Naive thymus-derived CD4-positive, alpha-beta T cell (primary cell): ENCODE data around the gene TMEM35B. TPM values are rescaled to one million over a fixed set of nuclear protein-coding genes. Genes with fewer than 3 reads are reported as not detected.
"Not testable (repeated sequence)": the region's sequence is repeated elsewhere in the genome, so short reads cannot be mapped to it uniquely, and the experiment has no call there.

ENCODE experiments used
- ATAC-seq: fragments of 150-1000 bp; cut with Tn5 transposase; 2 replicates; pipeline ENCODE4 v1.10.0; 2021; ENCODE audit warnings: mild to moderate bottlenecking, moderate library complexity
- CTCF ChIA-PET: fragments of 350-600 bp; sonication (Branson Sonifier 250); formaldehyde crosslinking; loops from one replicate; lab custom pipeline; 2021; ENCODE audit warnings: antibody characterized with exemption; lab: Charles Lee
- POLR2A ChIA-PET: fragments of 350-600 bp; sonication (Branson Sonifier 250); formaldehyde crosslinking; loops from one replicate; lab custom pipeline; 2021; ENCODE audit warnings: antibody characterized with exemption, inconsistent platforms; lab: Charles Lee
- DNase-seq, 9 donors: peaks; one replicate each; pipeline versions ENCODE4 v3.0.0 to v3.0.0-alpha.2; 2020 to 2022; ENCODE audit warnings: mixed read lengths in 1 of 9
- H3K27ac ChIP-seq: one replicate; pipeline ENCODE4 v1.7.0; 2013; ENCODE audit warnings: mild to moderate bottlenecking, low read depth, low read length, moderate library complexity
- H3K27me3 ChIP-seq, 2 donors: one replicate each; pipeline ENCODE4 v1.7.0; 2013; ENCODE audit warnings: low read length in 2 of 2, mild to moderate bottlenecking in 2 of 2, moderate library complexity in 2 of 2; ENCODE audit not compliant: control insufficient read depth in 2 of 2, insufficient read depth in 2 of 2
- H3K36me3 ChIP-seq, 3 experiments: 1 replicate in 2 of 3; 2 replicates in 1 of 3; pipeline ENCODE4 v1.7.0; 2013; ENCODE audit warnings: low read length in 3 of 3, mild to moderate bottlenecking in 3 of 3, moderate library complexity in 1 of 3; ENCODE audit not compliant: insufficient read depth in 3 of 3, control insufficient read depth in 2 of 3
- H3K4me1 ChIP-seq, 2 donors: one replicate each; pipeline ENCODE4 v1.7.0; 2013; ENCODE audit warnings: low read length in 2 of 2, mild to moderate bottlenecking in 2 of 2, moderate library complexity in 1 of 2; ENCODE audit not compliant: control insufficient read depth in 2 of 2, insufficient read depth in 2 of 2
- H3K4me3 ChIP-seq: 2 replicates; pipeline ENCODE4 v1.7.0; 2013; ENCODE audit warnings: mild to moderate bottlenecking, low read length
- H3K9me3 ChIP-seq, 3 experiments: 1 replicate in 2 of 3; 2 replicates in 1 of 3; pipeline ENCODE4 v1.7.0; 2013; ENCODE audit warnings: low read length in 3 of 3; ENCODE audit not compliant: control insufficient read depth in 2 of 3
- H3K27ac Mint-ChIP-seq, 9 donors: one replicate each; pipeline ENCODE4 v1.8.0; 2020 to 2022; ENCODE audit warnings: mixed read lengths in 9 of 9, mild to moderate bottlenecking in 8 of 9, moderate library complexity in 5 of 9, inconsistent platforms in 2 of 9
- H3K27me3 Mint-ChIP-seq, 5 donors: one replicate each; pipeline ENCODE4 v1.8.0; 2021 to 2022; ENCODE audit warnings: mixed read lengths in 5 of 5, mild to moderate bottlenecking in 1 of 5
- H3K36me3 Mint-ChIP-seq, 5 donors: one replicate each; pipeline ENCODE4 v1.8.0; 2020 to 2022; ENCODE audit warnings: mixed read lengths in 5 of 5, mild to moderate bottlenecking in 3 of 5, inconsistent platforms in 1 of 5
- H3K4me1 Mint-ChIP-seq, 7 donors: one replicate each; pipeline ENCODE4 v1.8.0; 2020 to 2022; ENCODE audit warnings: mixed read lengths in 7 of 7, mild to moderate bottlenecking in 3 of 7, inconsistent platforms in 1 of 7
- H3K4me3 Mint-ChIP-seq, 10 donors: one replicate each; pipeline ENCODE4 v1.8.0; 2020 to 2022; ENCODE audit warnings: mild to moderate bottlenecking in 10 of 10, mixed read lengths in 10 of 10, moderate library complexity in 6 of 10, inconsistent platforms in 2 of 10
- H3K9me3 Mint-ChIP-seq, 11 donors: one replicate each; pipeline ENCODE4 v1.8.0; 2020 to 2022; ENCODE audit warnings: mixed read lengths in 11 of 11, mild to moderate bottlenecking in 4 of 11, inconsistent platforms in 1 of 11, moderate library complexity in 1 of 11
- intact Hi-C, 2 donors: fragments of 100-400 bp; cut with micrococcal nuclease; formaldehyde crosslinking; loops; one replicate each; pipeline ENCODE4 v1.15.1; 2023
- polyA plus RNA-seq, 2 donors: library from polyadenylated mRNA; unstranded; fragments of 300-500 nt; fragmentation: Illumina TruSeq; gene quantifications; one replicate each; pipeline ENCODE4 v1.2.3, GENCODE V29; 2021
- total RNA-seq, 6 experiments: library from RNA in 5 of 6; stranded (reverse) in 5 of 6; gene quantifications; 1 replicate in 5 of 6; 2 replicates in 1 of 6; pipeline ENCODE4 v1.2.3 and lab custom pipeline; 2021 to 2026

Gene TMEM35B
- total and polyA plus RNA-seq, 7 experiments from 2014 or later, result 5.4 to 166 (median 33.7) TPM

DNA sequence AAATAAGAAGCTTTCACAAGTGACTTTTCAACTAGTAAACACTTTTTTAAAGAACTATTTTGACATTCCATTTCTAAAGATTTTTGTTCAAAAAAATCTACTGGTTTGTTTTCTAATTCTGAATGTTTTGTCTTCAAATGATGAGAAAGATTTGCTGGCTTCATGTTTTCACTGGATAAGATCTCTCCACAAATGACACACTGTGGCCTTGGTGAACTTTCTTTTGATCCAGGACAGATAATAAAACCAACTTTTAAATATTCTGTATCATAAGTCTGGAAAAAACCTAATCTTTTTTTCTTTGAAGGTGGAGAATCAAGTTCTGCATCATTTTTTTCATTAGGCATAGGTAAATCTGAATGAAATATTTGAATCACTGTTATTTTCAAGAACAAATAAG, 3.4 kb upstream of the TMEM35B start:
- CTCF ChIA-PET, result no interaction called here

DNA sequence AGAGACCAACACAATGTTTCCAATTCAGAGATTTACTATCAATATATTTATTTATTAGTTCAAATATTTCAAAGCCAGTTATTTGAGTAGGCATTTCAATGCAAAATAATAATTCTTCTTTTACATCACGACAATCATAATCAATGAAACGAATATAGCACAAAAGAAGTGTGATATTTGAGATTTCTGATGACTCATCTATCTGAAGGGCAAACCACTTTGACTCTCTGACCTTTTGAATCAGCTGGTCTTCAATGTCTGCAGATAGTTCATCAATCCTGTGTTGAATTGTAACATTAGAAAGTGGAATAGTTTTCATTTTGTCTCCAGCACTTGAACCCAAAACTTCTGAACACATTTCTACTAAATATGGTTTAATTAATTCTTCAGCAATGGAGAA, 3.0 kb upstream of the TMEM35B start:
- H3K27ac Mint-ChIP-seq, result peak overlapping the region in 1 of 9 donors; percentile 56
- H3K9me3 Mint-ChIP-seq, result no peaks in the 10 kb centered on the region
- Histone ChIP-seq H3K27ac (no peak overlapping the region), H3K4me1 (peaks cover 16 to 18% of the 10 kb centered on the region in 2 donors), H3K9me3 (no peaks in the 10 kb centered on the region), H3K4me3 (no peak overlapping the region), H3K36me3 (peaks cover 0 to 4% (median 0%) of the 10 kb centered on the region in 3 experiments), H3K27me3 (no peaks in the 10 kb centered on the region)
- no peak for ATAC-seq
- CTCF ChIA-PET, result no interaction called here
- peaks cover 10 to 30% (median 27%) of the 10 kb centered on the region in 7 donors for H3K4me1 Mint-ChIP-seq
- peaks cover 0 to 10% (median 4%) of the 10 kb centered on the region in 5 donors for H3K36me3 Mint-ChIP-seq
- intact Hi-C loops, result loop anchor here in 1 of 2 donors (5.0 to 10.0 kb wide), 2 partner anchors 87 to 201 kb away; partner anchors contain the start of gene ZMYM1
- H3K27me3 Mint-ChIP-seq, result no peaks in the 10 kb centered on the region
- POLR2A ChIA-PET, result no interaction called here
- H3K4me3 Mint-ChIP-seq, result no peak overlapping the region
- DNase-seq, result no peak

More for the DNA sequence above, 3.4 kb upstream of the TMEM35B start:
- POLR2A ChIA-PET, result interaction anchor here (0.9 kb wide), 1 partner anchor 90 kb away, joined by 3 read pairs; the partner anchor contains the start of gene ZMYM1
- Mint-ChIP-seq H3K4me3 (no peak overlapping the region), H3K27me3 (no peaks in the 10 kb centered on the region), H3K27ac (peak overlapping the region in 1 of 9 donors; percentile 43), H3K9me3 (no peaks in the 10 kb centered on the region), H3K4me1 (peaks cover 8 to 26% (median 24%) of the 10 kb centered on the region in 7 donors), H3K36me3 (peaks cover 0 to 9% (median 4%) of the 10 kb centered on the region in 5 donors)
- no peak overlapping the region for H3K27ac ChIP-seq
- intact Hi-C loops, result loop anchor here in 1 of 2 donors (5.0 to 10.0 kb wide), 2 partner anchors 86 to 201 kb away; partner anchors contain the start of gene ZMYM1
- H3K9me3 ChIP-seq, result no peaks in the 10 kb centered on the region
- DNase-seq (no peak), ATAC-seq (no peak)
- H3K4me3 ChIP-seq, result no peak overlapping the region
- H3K36me3 ChIP-seq, result peaks cover 0 to 4% (median 0%) of the 10 kb centered on the region in 3 experiments
- H3K4me1 ChIP-seq, result peaks cover 14 to 16% of the 10 kb centered on the region in 2 donors
- no peaks in the 10 kb centered on the region for H3K27me3 ChIP-seq

DNA sequence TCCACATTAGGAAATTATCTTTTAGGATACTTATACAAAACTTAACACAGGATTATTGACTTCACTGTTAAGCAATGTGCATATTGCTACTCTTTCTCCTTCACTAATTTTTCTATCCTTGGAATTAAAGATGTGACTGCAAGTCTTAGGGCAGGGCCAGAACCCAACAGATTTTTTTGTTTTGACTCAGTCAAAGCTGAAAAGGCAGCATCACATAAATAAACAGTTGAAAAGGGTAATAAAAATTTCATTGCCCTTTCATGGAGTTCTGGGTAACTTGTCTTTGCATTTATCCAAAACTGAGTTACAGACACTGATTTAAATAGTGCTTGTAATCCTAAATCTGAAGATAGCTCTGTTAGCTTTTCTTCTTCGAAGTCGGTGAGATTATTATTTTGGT, 1.9 kb upstream of the TMEM35B start:
- H3K27ac ChIP-seq, result no peak overlapping the region
- CTCF ChIA-PET, result no interaction called here

DNA sequence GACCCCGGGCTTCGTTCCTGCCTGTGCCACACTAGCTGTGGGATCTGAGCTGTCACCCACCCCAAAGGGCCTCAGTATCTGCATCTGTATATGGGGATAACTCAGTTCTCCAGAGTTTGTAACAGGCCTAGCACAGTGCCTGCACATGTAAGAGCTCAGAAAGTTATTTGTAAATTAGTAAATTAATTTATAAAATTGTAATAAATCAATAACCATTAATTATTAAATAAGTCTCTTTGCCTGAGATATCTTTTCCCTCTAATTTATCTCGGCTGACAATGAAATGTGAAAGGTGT, 410 bp upstream of the TMEM35B start:
- not testable (repeated sequence) for ATAC-seq

More for the DNA sequence above, 1.9 kb upstream of the TMEM35B start:
- Histone ChIP-seq H3K9me3 (no peaks in the 10 kb centered on the region), H3K36me3 (peaks cover 0 to 3% (median 0%) of the 10 kb centered on the region in 3 experiments), H3K27me3 (no peaks in the 10 kb centered on the region), H3K4me3 (no peak overlapping the region), H3K4me1 (peaks cover 16 to 18% of the 10 kb centered on the region in 2 donors)
- H3K4me3 Mint-ChIP-seq, result no peak overlapping the region
- H3K27me3 Mint-ChIP-seq, result no peaks in the 10 kb centered on the region
- intact Hi-C loops, result loop anchor here in 1 of 2 donors (5.0 to 10.0 kb wide), 2 partner anchors 88 to 200 kb away; partner anchors contain the start of gene ZMYM1
- no peaks in the 10 kb centered on the region for H3K9me3 Mint-ChIP-seq
- H3K4me1 Mint-ChIP-seq, result peaks cover 10 to 40% (median 35%) of the 10 kb centered on the region in 7 donors
- peaks cover 0 to 11% (median 5%) of the 10 kb centered on the region in 5 donors for H3K36me3 Mint-ChIP-seq
- ATAC-seq, result no peak
- POLR2A ChIA-PET, result interaction anchor here (0.8 to 2.9 kb wide), 2 partner anchors 43 to 127 kb away, joined by 4 to 22 read pairs; partner anchors contain the start of genes SMIM12 and ZMYM6
- peak overlapping the region in 2 of 9 donors; percentile 42 to 52 for H3K27ac Mint-ChIP-seq
- no peak for DNase-seq

DNA sequence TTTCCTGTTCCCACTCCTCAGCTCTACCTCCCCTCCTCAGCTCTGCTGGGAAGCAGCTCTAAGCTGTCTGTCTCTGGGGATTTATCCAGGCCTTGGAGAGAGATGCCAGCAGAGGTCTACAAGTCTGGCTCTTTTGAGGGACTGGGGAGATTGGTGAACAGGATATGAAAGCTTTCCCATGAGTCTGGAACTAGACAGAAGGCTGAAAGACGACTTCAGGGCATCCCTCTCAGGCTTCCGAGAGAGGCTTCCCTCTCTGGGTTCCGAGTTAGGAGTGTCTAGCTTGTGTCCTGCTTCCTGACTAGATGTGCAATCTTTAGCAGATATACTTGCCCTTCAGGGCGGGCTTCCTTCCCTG, 733 bp downstream of the TMEM35B start:
- ChIA-PET CTCF (interaction anchor here (0.6 to 1.2 kb wide), 2 partner anchors 46 to 312 kb away, joined by 3 to 4 read pairs; no protein-coding TSS in a partner anchor), POLR2A (interaction anchor here (0.6 to 2.9 kb wide), 14 partner anchors 8 to 1480 kb away, joined by 3 to 22 read pairs (median 6); partner anchors contain the start of genes MRPS15, SFPQ, SMIM12 and ZMYM1)
- ATAC-seq (no peak), DNase-seq (peak in 4 of 9 donors; percentile 10 to 16 (median 13))
- Histone ChIP-seq H3K9me3 (no peaks in the 10 kb centered on the region), H3K4me1 (peaks cover 16 to 18% of the 10 kb centered on the region in 2 donors), H3K4me3 (peak overlapping the region; percentile 96), H3K27me3 (no peaks in the 10 kb centered on the region), H3K27ac (peak overlapping the region; percentile 94), H3K36me3 (peaks cover 0 to 16% (median 0%) of the 10 kb centered on the region in 3 experiments)
- H3K36me3 Mint-ChIP-seq, result peaks cover 0 to 16% (median 11%) of the 10 kb centered on the region in 5 donors
- no peaks in the 10 kb centered on the region for H3K9me3 Mint-ChIP-seq
- H3K27ac Mint-ChIP-seq, result peak overlapping the region; percentile 89 to 99 (median 97)
- no peaks in the 10 kb centered on the region for H3K27me3 Mint-ChIP-seq
- intact Hi-C loops, result loop anchor here (2.0 to 10.0 kb wide), 2 partner anchors 90 to 132 kb away; partner anchors contain the start of gene ZMYM1 (in 1 of the 2)
- peak overlapping the region; percentile 95 to 100 (median 98) for H3K4me3 Mint-ChIP-seq
- H3K4me1 Mint-ChIP-seq, result peaks cover 12 to 49% (median 40%) of the 10 kb centered on the region in 7 donors

More for the DNA sequence above, 410 bp upstream of the TMEM35B start:
- Histone ChIP-seq H3K4me3 (peak overlapping the region; percentile 96), H3K27ac (peak overlapping the region; percentile 94), H3K4me1 (peaks cover 16 to 18% of the 10 kb centered on the region in 2 donors), H3K36me3 (peaks cover 0 to 14% (median 0%) of the 10 kb centered on the region in 3 experiments)
- Mint-ChIP-seq H3K27ac (peak overlapping the region; percentile 92 to 98 (median 95)), H3K4me1 (peaks cover 12 to 47% (median 40%) of the 10 kb centered on the region in 7 donors), H3K4me3 (peak overlapping the region; percentile 89 to 100 (median 97)), H3K36me3 (peaks cover 0 to 16% (median 11%) of the 10 kb centered on the region in 5 donors)
- not testable (repeated sequence) for H3K27me3 ChIP-seq, H3K9me3 ChIP-seq, DNase-seq, H3K27me3 Mint-ChIP-seq, H3K9me3 Mint-ChIP-seq
- intact Hi-C loops, result loop anchor here (1.0 to 10.0 kb wide), 6 partner anchors 46 to 208 kb away; partner anchors contain the start of genes ZMYM6 (in 2 of the 2), SFPQ (in 1 of the 2) and ZMYM1 (in 1 of the 2)
- POLR2A ChIA-PET, result interaction anchor here (0.6 to 2.9 kb wide), 15 partner anchors 9 to 1478 kb away, joined by 3 to 22 read pairs (median 6); partner anchors contain the start of genes MRPS15, SFPQ, SMIM12 and ZMYM1
- CTCF ChIA-PET, result interaction anchor here (1.2 kb wide), 2 partner anchors 45 to 216 kb away, joined by 3 read pairs; no protein-coding TSS in a partner anchor

DNA sequence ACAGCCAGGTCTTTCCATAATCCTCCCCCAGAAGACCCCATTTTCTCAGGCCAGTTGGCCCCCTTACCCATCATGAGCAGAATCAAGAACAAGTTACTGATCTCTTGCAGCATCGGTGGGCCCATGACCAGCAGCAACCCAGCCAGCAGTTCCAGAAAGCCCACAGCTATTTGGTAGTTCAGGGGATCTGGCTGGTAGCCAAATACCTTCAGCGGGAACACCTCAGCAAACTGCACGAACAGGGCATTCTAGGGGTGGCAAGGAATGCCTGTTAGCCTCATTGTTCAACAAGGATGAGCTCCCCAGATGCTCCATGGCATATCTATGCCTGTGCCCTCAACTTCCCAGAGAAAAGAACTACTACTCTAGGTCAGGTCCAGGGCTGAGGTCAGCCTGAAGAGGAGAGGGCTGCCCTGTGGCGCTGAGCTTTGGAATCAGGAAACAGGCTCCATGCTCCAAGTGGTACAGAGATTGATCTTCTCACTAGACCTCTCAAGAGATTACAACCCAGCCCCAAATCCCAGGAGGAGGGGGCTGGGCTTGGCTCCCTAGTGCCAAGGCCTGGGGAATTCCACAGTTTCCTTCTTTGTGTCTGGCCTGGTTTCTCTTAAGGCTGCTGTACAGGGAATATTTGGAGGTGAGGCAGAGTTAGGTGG, 1.3 kb downstream of the TMEM35B start:
- Histone ChIP-seq H3K4me1 (peaks cover 16 to 18% of the 10 kb centered on the region in 2 donors), H3K27me3 (no peaks in the 10 kb centered on the region), H3K4me3 (peak overlapping the region; percentile 96), H3K27ac (peak overlapping the region; percentile 94), H3K36me3 (peaks cover 0 to 16% (median 0%) of the 10 kb centered on the region in 3 experiments), H3K9me3 (no peaks in the 10 kb centered on the region)
- no peak for ATAC-seq
- Mint-ChIP-seq H3K4me1 (peaks cover 12 to 49% (median 40%) of the 10 kb centered on the region in 7 donors), H3K36me3 (peaks cover 0 to 16% (median 11%) of the 10 kb centered on the region in 5 donors), H3K27me3 (no peaks in the 10 kb centered on the region), H3K9me3 (no peaks in the 10 kb centered on the region), H3K4me3 (peak overlapping the region; percentile 95 to 100 (median 98)), H3K27ac (peak overlapping the region; percentile 89 to 99 (median 97))
- DNase-seq, result no peak
- ChIA-PET CTCF (no interaction called here), POLR2A (interaction anchor here (0.6 to 2.6 kb wide), 7 partner anchors 8 to 122 kb away, joined by 3 to 15 read pairs (median 5); partner anchors contain the start of gene ZMYM1)
- intact Hi-C loops, result loop anchor here (2.0 to 10.0 kb wide), 2 partner anchors 91 to 131 kb away; partner anchors contain the start of gene ZMYM1 (in 1 of the 2)
